ENCODE results near the gene FAT1. TPM values are rescaled to one million over a fixed set of nuclear protein-coding genes. Genes with fewer than 3 reads are reported as not detected.

FAT1 gene
- total RNA-seq, 2 donors from 2014 or later, result 65.9 to 69.5 TPM

- H3K27me3 ChIP-seq, result no peaks in the 10 kb centered on the region
- ATAC-seq (no peak), DNase-seq (no peak)
- TF ChIP-seq, protein P1, sequence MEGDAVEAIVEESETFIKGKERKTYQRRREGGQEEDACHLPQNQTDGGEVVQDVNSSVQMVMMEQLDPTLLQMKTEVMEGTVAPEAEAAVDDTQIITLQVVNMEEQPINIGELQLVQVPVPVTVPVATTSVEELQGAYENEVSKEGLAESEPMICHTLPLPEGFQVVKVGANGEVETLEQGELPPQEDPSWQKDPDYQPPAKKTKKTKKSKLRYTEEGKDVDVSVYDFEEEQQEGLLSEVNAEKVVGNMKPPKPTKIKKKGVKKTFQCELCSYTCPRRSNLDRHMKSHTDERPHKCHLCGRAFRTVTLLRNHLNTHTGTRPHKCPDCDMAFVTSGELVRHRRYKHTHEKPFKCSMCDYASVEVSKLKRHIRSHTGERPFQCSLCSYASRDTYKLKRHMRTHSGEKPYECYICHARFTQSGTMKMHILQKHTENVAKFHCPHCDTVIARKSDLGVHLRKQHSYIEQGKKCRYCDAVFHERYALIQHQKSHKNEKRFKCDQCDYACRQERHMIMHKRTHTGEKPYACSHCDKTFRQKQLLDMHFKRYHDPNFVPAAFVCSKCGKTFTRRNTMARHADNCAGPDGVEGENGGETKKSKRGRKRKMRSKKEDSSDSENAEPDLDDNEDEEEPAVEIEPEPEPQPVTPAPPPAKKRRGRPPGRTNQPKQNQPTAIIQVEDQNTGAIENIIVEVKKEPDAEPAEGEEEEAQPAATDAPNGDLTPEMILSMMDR (IDR thresholded peaks at IDR 0.05), result no peak
- TF ChIP-seq POLR2A (IDR thresholded peaks at IDR 0.05), result no peak
- H3K4me3 ChIP-seq, result no peak overlapping the region
- 56 to 66% methylated on average over 6 of the region's 6 CpGs for WGBS, 2 donors
- no peaks in the 10 kb centered on the region for H3K36me3 ChIP-seq (replicated peaks in 1 of 2; ENCODE audit: insufficient read depth in 1 of 2, low read depth in 2 of 2)
- H3K4me1 ChIP-seq, result peaks cover 18% of the 10 kb centered on the region
- intact Hi-C loops (cut with DNase I), result no loop called here
- H3K27ac ChIP-seq, result peak overlapping the region in 1 of 4 donors; percentile 12
- no peaks in the 10 kb centered on the region for H3K9me3 ChIP-seq
Measured at GRCh38 chr4:186680641-186681040, 43.0 kb downstream of the FAT1 start.

GRCh38 chr4:186676531-186677161, 47.0 kb downstream of the FAT1 start:
- TF ChIP-seq, protein P1 (IDR thresholded peaks at IDR 0.05), result no peak
- no peak for TF ChIP-seq POLR2A (IDR thresholded peaks at IDR 0.05)
- Histone ChIP-seq H3K36me3 (replicated peaks in 1 of 2; ENCODE audit: insufficient read depth in 1 of 2, low read depth in 2 of 2) (no peaks in the 10 kb centered on the region), H3K27ac (no peak overlapping the region), H3K27me3 (no peaks in the 10 kb centered on the region), H3K9me3 (no peaks in the 10 kb centered on the region), H3K4me1 (peaks cover 22% of the 10 kb centered on the region), H3K4me3 (no peak overlapping the region)
- DNase-seq (no peak), ATAC-seq (peak; percentile 48)
- 28 to 42% methylated on average over 1 of the region's 1 CpG for WGBS, 2 donors
- intact Hi-C loops (cut with DNase I), result no loop called here

DNA sequence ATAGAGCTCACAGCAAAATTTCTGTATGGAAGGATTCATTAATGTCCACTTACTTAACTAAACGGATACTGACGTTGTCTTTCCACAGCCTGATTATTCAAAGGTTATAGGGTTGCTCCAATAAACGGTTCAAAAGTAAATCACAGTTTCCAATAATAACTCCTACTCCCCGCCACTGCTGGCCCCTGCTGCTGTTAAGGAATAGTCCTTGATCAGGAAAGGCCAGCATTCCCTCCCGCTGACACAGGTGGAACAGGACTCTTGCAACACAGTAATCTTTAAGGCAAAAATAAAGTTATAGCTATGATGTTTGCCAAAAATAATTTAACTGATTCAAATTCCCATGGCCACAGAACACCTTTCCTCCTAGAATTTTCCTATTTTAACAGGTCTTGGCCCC, 53.9 kb downstream of the FAT1 start:
- peak in 1 of 4 donors; percentile 32 for DNase-seq
- Histone ChIP-seq H3K4me1 (peaks cover 23% of the 10 kb centered on the region), H3K9me3 (no peaks in the 10 kb centered on the region), H3K27ac (peak overlapping the region in 2 of 4 donors; percentile 1 to 4), H3K36me3 (replicated peaks in 1 of 2; ENCODE audit: insufficient read depth in 1 of 2, low read depth in 2 of 2) (no peaks in the 10 kb centered on the region), H3K4me3 (no peak overlapping the region), H3K27me3 (no peaks in the 10 kb centered on the region)
- WGBS, 2 donors, result 10 to 12% methylated on average over 5 of the region's 5 CpGs
- intact Hi-C loops (cut with DNase I), result no loop called here
- TF ChIP-seq, protein P1 (IDR thresholded peaks at IDR 0.05), result no peak
- no peak for TF ChIP-seq POLR2A (IDR thresholded peaks at IDR 0.05)
- ATAC-seq, result no peak

DNA sequence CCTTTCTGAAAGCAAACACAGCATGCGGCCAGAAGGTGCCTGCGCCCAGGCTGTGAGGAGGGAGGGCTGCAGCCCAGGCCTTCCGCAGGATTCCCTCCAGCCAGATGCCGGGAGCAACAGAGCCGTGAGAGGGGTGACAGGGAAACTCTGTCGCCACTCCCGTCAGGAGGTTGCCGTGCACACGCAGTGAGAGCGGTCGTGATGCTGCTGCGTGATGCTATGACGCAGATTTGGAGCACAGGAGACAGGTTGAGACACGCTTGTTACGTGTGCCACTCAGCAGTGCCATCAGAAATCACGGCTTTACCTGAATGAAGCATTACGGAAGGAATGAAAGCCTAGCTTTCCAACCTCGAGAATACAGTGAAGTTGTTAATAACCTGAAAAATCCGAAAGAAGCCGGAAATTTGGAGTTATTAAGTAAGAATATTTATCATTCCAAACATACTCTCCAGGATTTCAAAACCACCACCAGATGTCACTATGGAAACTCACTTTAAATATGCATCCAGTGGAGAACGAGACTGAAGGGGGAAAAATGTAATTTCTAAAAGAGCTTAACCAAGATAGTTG, 54.4 kb downstream of the FAT1 start:
- peak in 3 of 4 donors; percentile 15 to 19 (median 17) for DNase-seq
- intact Hi-C loops (cut with DNase I), result no loop called here

More for the DNA sequence above, 54.4 kb downstream of the FAT1 start:
- no peaks in the 10 kb centered on the region for H3K27me3 ChIP-seq
- peak; percentile 67 for ATAC-seq
- WGBS, 2 donors, result 44 to 52% methylated on average over 19 to 20 of the region's 21 CpGs
- H3K9me3 ChIP-seq, result no peaks in the 10 kb centered on the region
- no peaks in the 10 kb centered on the region for H3K36me3 ChIP-seq (replicated peaks in 1 of 2; ENCODE audit: insufficient read depth in 1 of 2, low read depth in 2 of 2)
- no peak overlapping the region for H3K4me3 ChIP-seq
- peak overlapping the region in 1 of 4 donors; percentile 4 for H3K27ac ChIP-seq
- H3K4me1 ChIP-seq, result peaks cover 23% of the 10 kb centered on the region
- TF ChIP-seq, protein P1 (IDR thresholded peaks at IDR 0.05), result peak; percentile 6 to 60 (median 50)
- TF ChIP-seq POLR2A (IDR thresholded peaks at IDR 0.05), result no peak

All from body of pancreas (tissue), 4 donors.